ENCODE measurements around the gene KLK8.

DNA sequence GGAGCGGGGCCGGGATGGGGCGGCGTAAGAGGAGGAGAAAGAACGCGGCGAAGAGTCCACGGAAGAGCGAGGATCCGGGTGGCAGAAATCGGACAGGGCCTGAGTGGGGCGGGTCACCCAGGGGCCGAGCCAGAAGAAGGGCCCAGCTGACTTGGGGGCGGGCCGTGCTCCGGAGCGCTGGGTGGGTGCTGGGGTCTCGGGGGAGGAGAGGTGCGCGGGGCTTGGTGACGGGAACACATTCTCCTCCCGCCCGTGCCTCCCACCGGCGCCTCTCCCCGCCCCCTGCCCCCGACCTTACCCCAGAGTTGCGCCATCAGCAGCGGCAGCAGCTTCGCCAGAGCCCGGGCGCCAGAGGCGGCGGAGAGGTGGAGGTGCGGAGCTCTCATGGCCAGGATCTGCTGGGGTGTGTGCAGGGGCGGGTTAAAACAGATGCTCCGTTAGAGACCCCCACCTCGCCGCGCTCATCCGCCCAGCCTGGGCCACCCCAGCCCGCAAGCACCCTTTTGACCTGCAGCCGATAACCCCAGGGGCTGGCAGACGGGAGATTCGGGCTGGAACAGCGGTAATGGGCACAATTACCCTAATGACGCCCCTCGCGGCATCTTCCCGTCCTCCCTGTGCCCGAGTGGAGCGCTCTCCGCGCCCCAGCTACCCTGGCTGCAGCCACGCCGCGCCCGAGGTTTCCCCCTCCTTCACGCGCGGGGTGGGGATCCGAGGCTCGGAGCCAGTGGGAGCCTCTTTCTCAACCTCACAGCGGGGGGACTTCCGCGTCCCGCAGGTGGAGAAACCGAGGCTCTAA lies 17.5 kb upstream of the KLK8 start:
- TF ChIP-seq, protein P1, sequence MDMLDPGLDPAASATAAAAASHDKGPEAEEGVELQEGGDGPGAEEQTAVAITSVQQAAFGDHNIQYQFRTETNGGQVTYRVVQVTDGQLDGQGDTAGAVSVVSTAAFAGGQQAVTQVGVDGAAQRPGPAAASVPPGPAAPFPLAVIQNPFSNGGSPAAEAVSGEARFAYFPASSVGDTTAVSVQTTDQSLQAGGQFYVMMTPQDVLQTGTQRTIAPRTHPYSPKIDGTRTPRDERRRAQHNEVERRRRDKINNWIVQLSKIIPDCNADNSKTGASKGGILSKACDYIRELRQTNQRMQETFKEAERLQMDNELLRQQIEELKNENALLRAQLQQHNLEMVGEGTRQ (IDR thresholded peaks at IDR 0.05) = no peak
- TF ChIP-seq RFX5 (IDR thresholded peaks at IDR 0.05) (no peak), HDAC2 (IDR thresholded peaks at IDR 0.05) (no peak), CTCF (IDR thresholded peaks at IDR 0.05) (no peak), RCOR1 (IDR thresholded peaks at IDR 0.05; ENCODE audit: low read depth, low read length) (no peak), GATA3 (IDR thresholded peaks at IDR 0.05; ENCODE audit: borderline replicate concordance) (no peak), SMC3 (IDR thresholded peaks at IDR 0.05) (no peak), FOSL2 (IDR thresholded peaks at IDR 0.05) (no peak), FOSL2 (CRISPR knock-in tag; IDR thresholded peaks at IDR 0.05) (no peak), POLR2A (IDR thresholded peaks at IDR 0.05; ENCODE audit: low read length) (no peak), POLR2AphosphoS2 (conservative IDR thresholded peaks at IDR 0.05; ENCODE audit: low read length) (no peak), ZC3H11A (IDR thresholded peaks at IDR 0.05) (no peak), BHLHE40 (IDR thresholded peaks at IDR 0.05; ENCODE audit: low read depth, low read length) (no peak)
- TF ChIP-seq, protein P2, sequence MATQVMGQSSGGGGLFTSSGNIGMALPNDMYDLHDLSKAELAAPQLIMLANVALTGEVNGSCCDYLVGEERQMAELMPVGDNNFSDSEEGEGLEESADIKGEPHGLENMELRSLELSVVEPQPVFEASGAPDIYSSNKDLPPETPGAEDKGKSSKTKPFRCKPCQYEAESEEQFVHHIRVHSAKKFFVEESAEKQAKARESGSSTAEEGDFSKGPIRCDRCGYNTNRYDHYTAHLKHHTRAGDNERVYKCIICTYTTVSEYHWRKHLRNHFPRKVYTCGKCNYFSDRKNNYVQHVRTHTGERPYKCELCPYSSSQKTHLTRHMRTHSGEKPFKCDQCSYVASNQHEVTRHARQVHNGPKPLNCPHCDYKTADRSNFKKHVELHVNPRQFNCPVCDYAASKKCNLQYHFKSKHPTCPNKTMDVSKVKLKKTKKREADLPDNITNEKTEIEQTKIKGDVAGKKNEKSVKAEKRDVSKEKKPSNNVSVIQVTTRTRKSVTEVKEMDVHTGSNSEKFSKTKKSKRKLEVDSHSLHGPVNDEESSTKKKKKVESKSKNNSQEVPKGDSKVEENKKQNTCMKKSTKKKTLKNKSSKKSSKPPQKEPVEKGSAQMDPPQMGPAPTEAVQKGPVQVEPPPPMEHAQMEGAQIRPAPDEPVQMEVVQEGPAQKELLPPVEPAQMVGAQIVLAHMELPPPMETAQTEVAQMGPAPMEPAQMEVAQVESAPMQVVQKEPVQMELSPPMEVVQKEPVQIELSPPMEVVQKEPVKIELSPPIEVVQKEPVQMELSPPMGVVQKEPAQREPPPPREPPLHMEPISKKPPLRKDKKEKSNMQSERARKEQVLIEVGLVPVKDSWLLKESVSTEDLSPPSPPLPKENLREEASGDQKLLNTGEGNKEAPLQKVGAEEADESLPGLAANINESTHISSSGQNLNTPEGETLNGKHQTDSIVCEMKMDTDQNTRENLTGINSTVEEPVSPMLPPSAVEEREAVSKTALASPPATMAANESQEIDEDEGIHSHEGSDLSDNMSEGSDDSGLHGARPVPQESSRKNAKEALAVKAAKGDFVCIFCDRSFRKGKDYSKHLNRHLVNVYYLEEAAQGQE (IDR thresholded peaks at IDR 0.05) = no peak
- TF ChIP-seq, protein P3, sequence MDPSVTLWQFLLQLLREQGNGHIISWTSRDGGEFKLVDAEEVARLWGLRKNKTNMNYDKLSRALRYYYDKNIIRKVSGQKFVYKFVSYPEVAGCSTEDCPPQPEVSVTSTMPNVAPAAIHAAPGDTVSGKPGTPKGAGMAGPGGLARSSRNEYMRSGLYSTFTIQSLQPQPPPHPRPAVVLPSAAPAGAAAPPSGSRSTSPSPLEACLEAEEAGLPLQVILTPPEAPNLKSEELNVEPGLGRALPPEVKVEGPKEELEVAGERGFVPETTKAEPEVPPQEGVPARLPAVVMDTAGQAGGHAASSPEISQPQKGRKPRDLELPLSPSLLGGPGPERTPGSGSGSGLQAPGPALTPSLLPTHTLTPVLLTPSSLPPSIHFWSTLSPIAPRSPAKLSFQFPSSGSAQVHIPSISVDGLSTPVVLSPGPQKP (IDR thresholded peaks at IDR 0.05; ENCODE audit: low read depth, low read length) = no peak
